GM12891 (cell line): ENCODE results near the gene EFCAB7.

Experiments
- PAX5 ChIP-seq: IDR thresholded peaks from 2 replicates; pipeline ENCODE4 v1.6.1; 2011; ENCODE audit warnings: low read length, moderate library complexity, mild to moderate bottlenecking; ENCODE audit not compliant: insufficient read depth, severe bottlenecking
- POLR2A ChIP-seq: IDR thresholded peaks from 2 replicates; pipeline ENCODE4 v1.6.1; 2011; ENCODE audit warnings: low read depth, low read length, control low read depth
- POLR2AphosphoS5 ChIP-seq: IDR thresholded peaks from 2 replicates; pipeline ENCODE4 v1.6.1; 2011; ENCODE audit warnings: low read depth, low read length, control low read depth
- POU2F2 ChIP-seq: IDR thresholded peaks from 2 replicates; pipeline ENCODE4 v1.6.1; 2011; ENCODE audit warnings: low read depth, mild to moderate bottlenecking, control low read depth, low read length, moderate library complexity
- SPI1 ChIP-seq: IDR thresholded peaks from 2 replicates; pipeline ENCODE4 v1.6.1; 2011; ENCODE audit warnings: low read depth, low read length, control low read depth
- TAF1 ChIP-seq: IDR thresholded peaks from 2 replicates; pipeline ENCODE4 v1.6.1; 2011; ENCODE audit warnings: low read depth, low read length, control low read depth

- no peak for TF ChIP-seq POLR2AphosphoS5
- no peak for TF ChIP-seq POLR2A
- no peak for TF ChIP-seq SPI1
- TF ChIP-seq POU2F2, result no peak
- TF ChIP-seq TAF1, result no peak
- TF ChIP-seq PAX5, result no peak
Observed at GRCh38 chr1:63592536-63593302, 69.4 kb downstream of the EFCAB7 start.
